PC-3 (cell line): ENCODE data around the gene SCAMP3.
"Not testable (repeated sequence)": the region's sequence is repeated elsewhere in the genome, so short reads cannot be mapped to it uniquely, and the experiment has no call there.

Experiments
- CTCF ChIP-seq: fragments of 300-600 bp; sonication (generic); conservative IDR thresholded peaks from 2 replicates; pipeline ENCODE4 v1.5.1; 2017; ENCODE audit warnings: antibody characterized with exemption, low read depth, mild to moderate bottlenecking, low read length
- EZH2 ChIP-seq: fragments of 300-600 bp; sonication (generic); IDR thresholded peaks from one replicate; pipeline ENCODE4 v1.6.1; 2017; ENCODE audit warnings: antibody characterized with exemption, mild to moderate bottlenecking, low read length; ENCODE audit not compliant: unreplicated experiment
- EZH2phosphoT487 ChIP-seq: fragments of 300-600 bp; sonication (generic); IDR thresholded peaks from 2 replicates; pipeline ENCODE4 v1.6.1; 2018; ENCODE audit warnings: mild to moderate bottlenecking, antibody characterized with exemption, low read length, borderline replicate concordance

- TF ChIP-seq CTCF, EZH2, EZH2phosphoT487: not testable (repeated sequence)
Observed at GRCh38 chr1:155232001-155232978, 29.9 kb downstream of the SCAMP3 start.
